ENCODE results near the gene COA4.

The COA4 gene

DNA sequence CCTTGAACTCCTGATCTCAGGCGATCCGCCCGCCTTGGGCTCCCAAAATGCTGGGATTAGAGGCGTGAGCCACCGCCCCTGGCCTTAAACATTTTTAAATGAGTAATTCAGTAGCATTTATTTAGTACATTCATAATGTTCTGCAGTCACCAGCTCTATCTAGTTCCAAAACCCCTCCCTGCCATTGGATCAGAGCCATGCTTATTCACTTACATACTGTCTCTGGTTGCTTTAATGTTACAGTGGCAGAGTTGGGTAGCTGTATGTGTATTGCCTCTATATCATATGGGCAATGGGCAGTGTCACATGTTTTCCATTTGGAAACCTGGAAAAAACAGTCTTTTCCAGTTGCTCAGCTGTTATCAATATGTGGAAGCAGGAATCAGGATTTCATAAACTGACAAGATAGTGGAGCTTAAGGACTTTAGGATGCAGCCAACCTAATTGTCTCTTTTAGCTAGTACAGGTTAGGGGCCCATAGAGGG is 10.5 kb downstream of the COA4 start:
- peak; percentile 54 for DNase-seq (ENCODE audit: low read depth)

DNA sequence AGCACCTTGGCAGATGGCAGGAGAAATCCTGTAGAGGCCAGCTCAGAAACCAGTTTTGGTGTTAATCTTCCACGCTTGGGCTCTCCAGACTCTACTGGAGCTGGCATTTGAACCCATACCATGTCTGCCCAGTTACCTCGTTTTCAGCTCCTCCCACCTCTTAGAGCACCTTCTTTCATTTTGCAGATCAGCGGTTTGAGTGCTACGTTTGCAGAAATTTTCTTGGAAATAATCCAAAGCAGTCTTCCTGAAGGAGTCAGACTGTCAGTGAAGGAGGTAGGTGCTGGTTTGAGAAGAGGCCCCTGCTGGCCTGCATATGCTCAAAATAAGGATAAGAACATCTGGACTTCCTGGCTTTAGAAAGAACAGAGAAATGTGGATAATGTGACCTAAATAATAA is 13.7 kb downstream of the COA4 start:
- peak; percentile 29 for DNase-seq (ENCODE audit: low read depth)

DNA sequence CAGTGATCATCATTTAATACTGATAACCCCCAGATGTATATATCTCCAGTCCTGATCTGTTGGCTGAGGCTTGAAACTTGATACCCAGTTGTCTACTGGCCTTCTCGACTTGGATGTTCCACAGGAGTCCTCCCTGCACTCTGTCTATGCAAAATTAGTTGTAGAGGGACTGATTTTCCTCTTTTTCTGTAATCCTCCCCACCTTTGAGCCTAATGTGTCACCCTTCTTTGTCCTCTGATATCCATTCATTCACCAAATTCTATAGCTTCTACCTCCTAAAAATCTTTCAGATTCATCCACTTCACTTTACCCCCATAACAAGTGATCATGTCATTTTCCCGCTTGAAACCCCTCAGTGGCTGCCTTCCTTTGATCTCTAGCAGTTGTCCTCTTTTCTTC is 16.4 kb downstream of the COA4 start:
- no peak for DNase-seq (ENCODE audit: low read depth)

DNA sequence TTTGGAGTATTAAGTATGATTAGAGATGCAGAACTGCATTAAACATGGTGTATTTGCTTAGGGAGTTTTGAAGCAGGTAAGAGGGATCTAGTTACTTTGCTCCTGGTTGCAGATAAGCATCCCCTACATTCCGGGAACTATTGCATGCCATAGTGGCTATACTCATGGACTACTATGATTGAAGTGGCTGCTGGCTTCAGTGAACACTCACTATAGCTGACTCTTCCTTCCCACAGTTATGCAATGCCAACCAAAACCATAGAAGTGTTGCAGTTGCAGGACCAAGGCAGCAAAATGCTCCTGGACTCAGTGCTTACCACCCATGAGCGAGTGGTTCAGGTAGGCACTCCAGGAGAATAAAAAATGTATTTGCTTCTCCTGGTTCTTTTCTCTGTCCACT is 17.0 kb downstream of the COA4 start:
- DNase-seq (ENCODE audit: low read depth) = peak; percentile 35

DNA sequence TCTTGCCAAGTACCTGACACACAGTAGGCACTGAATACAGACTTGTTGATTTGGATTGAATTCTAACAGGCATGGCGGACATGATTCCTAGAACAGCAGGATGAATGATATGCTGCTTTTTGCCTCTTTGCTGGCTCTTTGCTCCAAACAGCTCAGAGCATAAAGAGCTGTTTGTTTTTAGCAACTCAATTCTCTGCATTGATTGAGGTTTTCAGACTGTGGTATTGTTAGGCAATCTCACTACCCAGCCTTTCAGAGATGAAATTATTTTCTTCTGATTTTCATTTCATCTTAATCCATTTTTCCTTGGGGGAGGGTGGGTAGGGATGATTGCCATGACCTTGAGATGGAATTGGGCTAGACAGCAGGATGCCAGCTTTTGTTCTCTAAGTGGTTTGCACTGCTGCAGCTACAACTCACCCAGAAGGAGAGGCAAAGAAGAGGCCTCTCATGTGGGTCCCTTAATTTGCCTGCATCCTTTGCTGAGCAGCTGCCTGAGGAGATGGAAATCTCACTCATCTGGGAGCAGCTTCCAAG is 20.5 kb downstream of the COA4 start:
- DNase-seq (ENCODE audit: low read depth) = no peak

DNA sequence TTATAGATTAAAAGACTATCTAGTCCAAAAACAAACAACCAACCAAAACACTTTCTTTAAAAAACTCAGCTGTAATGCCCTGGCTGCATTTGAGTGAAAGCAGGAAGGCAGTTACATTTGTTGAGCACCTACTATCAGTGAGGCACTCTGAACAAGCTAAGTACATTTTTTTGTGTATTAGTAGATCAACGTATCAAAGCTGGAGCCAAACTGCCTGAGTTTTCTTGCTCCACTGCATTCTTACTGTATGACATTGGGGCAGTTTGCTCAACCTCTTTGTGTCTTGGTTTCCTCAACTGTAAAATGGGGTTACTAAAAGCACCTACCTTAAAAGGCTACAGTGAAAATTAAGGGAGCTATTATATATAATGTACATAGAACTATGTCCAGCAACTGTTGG is 22.0 kb downstream of the COA4 start:
- peak; percentile 55 for DNase-seq (ENCODE audit: low read depth)

DNA sequence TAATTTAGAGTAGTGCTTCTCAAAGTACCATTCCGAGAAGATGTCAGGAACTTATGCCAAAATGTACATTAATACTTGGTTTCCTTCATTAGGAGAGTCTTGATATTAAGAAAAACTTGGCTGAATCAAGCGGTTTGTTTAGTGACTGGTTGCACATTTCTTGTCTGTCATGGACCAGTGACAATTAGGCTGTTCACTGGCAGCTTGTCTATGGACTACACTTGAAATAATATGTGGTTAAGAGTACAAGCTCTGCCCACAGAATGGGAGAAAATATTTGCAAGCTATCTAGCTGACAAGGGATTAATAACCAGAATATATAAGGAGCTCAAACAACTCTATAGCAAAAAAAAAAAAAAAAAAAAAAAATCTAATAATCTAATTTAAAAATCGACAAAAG is 24.6 kb downstream of the COA4 start:
- DNase-seq (ENCODE audit: low read depth) = no peak

DNA sequence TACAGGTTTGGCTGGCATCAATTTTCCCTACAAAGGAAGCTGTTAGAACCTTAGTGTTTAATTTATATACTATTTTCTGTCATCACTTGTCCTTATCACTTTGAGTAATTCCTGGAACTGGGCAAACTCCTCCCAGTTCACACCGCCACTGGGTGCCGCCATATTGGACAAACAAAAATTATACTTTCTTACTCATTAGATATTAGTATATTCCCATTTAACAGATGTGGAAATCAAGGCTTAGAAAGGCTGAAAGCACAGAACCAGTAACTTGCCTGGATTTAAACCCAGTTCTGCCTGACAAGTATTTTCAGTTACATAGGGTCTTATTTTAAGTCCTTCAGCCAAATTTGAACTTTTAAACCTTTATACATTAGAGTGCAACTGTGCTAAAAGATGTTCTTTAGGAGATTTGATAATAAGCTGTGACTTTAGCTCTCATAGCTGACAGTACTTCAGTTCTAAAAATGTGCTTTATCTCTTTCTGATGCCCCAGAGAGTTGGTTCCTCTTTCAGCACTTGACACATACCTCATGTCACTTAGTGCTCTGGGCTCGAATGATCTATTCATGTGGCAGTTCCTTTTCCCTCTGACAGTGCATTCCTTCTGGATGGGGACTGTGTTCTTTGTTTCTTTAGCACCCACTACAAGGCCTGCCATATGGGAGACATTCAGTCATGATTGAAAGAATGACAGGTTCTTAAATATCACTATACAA is 25.4 kb downstream of the COA4 start:
- no peak for DNase-seq (ENCODE audit: low read depth)

DNA sequence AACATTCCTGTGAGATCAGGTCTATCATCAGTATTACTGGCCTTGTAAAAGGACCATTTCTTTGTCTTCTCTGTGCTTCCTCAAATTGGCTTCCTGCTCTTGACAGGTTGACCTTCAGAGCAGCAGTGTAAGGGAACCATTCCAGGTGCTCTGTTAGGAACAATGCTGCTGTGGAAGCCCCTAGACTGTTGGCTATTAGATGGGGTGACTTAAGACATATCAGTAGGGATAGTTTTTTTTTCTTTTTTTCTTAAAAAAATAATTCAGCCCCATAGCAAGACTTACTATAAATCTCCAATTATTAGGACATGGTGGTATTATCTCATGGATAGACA is 37.6 kb downstream of the COA4 start:
- no peak for DNase-seq (ENCODE audit: low read depth)

DNA sequence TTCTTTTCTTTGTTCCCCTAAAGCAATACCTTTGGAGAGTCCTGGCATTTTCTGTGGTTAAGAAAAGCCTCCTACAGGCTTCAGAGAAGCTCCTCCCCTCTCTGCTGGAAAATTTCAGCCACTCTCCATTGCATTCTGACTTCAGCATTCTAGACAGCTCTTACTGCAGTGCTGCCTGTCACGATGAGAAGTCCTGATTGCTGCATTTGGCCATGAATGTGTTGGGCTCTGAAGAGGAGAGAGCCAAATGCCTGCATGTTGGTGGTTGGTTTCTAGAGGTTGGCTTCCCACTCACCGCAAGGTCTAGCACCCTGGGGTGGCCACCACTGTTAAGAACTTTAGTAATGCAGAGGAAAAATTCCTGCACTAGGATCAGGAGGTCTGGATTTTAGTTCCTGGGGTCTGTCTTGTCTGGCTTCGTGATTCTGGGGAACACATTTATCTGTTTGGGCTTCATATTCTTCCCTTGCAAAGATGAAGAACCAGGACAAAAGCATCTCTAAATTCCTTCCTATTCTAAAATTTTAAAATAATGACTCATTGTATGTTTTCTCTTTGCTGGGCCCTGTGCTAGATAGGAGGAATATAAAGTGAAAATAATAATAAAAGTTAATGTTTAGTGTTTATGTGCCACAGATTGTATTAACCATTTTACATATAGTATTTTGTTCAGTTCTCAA is 38.1 kb downstream of the COA4 start:
- DNase-seq (ENCODE audit: low read depth) = peak; percentile 77

DNA sequence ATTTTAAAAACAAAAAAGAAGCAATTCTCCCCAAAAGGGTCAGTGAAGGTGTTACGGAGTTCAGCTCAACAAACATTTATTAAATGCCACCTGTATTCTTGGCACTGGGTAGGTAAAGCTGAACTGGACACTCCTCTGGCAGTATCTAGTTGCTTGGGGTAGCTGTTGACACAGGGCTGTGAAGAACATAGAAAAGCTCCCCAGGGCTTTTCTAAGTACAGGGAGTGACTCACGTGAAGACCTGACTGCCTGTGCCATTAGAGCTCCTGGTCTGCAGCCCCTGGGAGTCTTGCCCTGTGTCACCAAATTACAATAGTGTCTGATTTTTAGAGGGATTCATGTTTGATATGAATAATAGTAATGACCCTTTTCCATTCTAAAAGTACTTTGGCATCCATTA is 43.6 kb downstream of the COA4 start:
- no peak for DNase-seq (ENCODE audit: low read depth)

DNA sequence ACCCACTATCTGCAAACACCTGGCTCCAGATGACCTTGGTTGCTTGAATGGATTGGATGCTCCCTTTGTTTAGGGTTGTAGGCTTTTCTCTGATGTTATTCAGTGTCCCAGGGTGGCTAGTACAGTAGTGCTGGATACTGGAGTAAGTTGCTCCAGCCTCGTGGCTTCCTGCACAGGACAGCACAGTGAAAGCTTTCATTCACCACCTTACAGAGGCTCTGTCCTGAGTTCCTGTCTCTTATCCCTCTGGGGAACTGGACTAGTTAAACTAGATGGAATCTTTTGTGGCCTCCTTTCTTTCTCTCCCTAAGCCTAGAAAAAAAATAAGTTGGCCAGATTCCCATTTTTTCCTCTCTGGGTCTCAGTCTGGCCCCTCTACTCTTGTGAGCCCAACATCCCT is 46.4 kb downstream of the COA4 start:
- DNase-seq (ENCODE audit: low read depth) = no peak
